ENCODE data around the gene AOPEP. TPM values are rescaled to one million over a fixed set of nuclear protein-coding genes. Genes with fewer than 3 reads are reported as not detected.

The AOPEP gene
- total and polyA plus RNA-seq, 9 of the 15 experiments (the other 6 are each of a cell fraction or from before 2014, with no cell fraction given), result 4.5 to 19.3 (median 13.5) TPM

DNA sequence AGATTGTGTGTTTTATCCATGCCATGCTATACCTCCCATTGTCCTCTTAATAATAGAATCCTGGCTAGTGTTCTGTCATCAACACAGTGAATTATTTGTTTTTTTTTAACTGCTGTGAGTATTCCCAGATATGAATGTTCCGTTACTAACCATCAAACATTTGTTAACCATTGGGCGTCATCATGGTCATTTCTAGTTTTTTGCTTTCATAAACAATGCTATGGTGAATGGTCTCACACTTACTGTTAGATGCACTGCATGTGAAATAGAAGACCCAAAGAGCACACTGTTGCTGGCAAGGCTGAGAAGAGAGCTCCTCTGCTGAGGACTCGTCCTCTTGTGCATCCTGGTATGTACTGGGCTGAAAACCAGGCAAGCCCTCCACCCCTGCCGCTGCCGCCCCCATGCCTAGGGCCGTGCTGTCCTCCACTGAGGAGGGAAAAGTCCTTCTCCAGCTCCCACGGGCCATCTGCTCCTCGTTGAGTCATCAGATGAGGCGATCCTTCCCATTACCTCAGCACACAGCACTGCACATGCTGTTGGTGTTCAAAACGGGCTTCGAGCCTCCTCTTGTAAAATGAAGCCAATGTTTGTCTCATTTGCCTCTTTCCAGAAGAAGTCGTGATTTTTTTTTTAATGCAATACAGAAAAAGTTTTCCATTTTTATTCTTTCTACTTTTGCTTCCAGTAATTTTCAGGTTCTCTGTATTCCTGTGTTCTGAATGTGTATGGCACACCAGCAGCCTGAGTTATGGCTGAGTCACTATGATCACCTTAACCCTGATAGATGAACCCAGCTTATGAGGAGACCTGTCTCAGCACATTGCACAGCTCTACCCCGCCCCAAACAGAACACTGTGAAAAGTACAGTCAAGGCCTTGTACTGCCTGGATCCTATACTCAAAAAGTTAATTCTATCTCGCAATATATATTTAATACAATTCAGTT is 219.0 kb downstream of the AOPEP start (continued):
- peak; percentile 86 for TF ChIP-seq MGA (IDR thresholded peaks at IDR 0.05)
- no peak for TF ChIP-seq REST (IDR thresholded peaks at IDR 0.05; ENCODE audit: borderline replicate concordance)
- TF ChIP-seq REST (CRISPR knock-in tag; IDR thresholded peaks at IDR 0.05; ENCODE audit: low read depth), result no peak
- no peak for TF ChIP-seq PPARD (CRISPR knock-in tag; IDR thresholded peaks at IDR 0.05)
- TF ChIP-seq ZNF316 (IDR thresholded peaks at IDR 0.05), result peak; percentile 25; the same call in 1 of the 2 replicates
- TF ChIP-seq TAF1 (IDR thresholded peaks at IDR 0.05; ENCODE audit: control insufficient read depth, extremely low read depth, insufficient read depth, low read length, severe bottlenecking), result no peak
- TF ChIP-seq SMARCC2 (IDR thresholded peaks at IDR 0.05; ENCODE audit: low read depth), result no peak

Measured in K562 (cell line).